GM21526 (cell line): ENCODE data around the gene ACACB.
A peak's percentile ranks its signal among the peaks of the same experiment; 100 is the strongest.

ENCODE experiments used
- ATAC-seq: cut with Tn5 transposase; IDR thresholded peaks from one replicate; pipeline ENCODE4 v1.9.1; 2021; ENCODE audit warnings: moderate library complexity; ENCODE audit not compliant: unreplicated experiment, low FRiP score

ACACB gene

GRCh38 chr12:109115758-109116610 is at the start of gene ACACB:
TSS of gene ACACB (plus strand) at chr12:109116587. CDS start at chr12:109139406, 22,819 bp downstream.
- no peak for ATAC-seq

GRCh38 chr12:109069307-109070271 is 46.8 kb upstream of the ACACB start:
- no peak for ATAC-seq

- no peak for ATAC-seq
Measured at GRCh38 chr12:109074866-109075265, 41.5 kb upstream of the ACACB start.

GRCh38 chr12:109082751-109083150 is 33.6 kb upstream of the ACACB start:
- ATAC-seq: no peak

- no peak for ATAC-seq
Measured at GRCh38 chr12:109084425-109084824, 32.0 kb upstream of the ACACB start.

GRCh38 chr12:109085590-109085989 is 30.8 kb upstream of the ACACB start:
- no peak for ATAC-seq

- no peak for ATAC-seq
Measured at GRCh38 chr12:109087250-109087649, 29.1 kb upstream of the ACACB start.

- ATAC-seq: no peak
Measured at GRCh38 chr12:109088818-109089217, 27.6 kb upstream of the ACACB start.

GRCh38 chr12:109089683-109090082 is 26.7 kb upstream of the ACACB start:
- ATAC-seq: no peak

- no peak for ATAC-seq
Measured at GRCh38 chr12:109092497-109093021, 23.8 kb upstream of the ACACB start.

- ATAC-seq: peak; percentile 68
Measured at GRCh38 chr12:109093022-109093918, 23.1 kb upstream of the ACACB start, which contains the start of gene ALKBH2. TSS of gene ALKBH2 (minus strand) at chr12:109093472. CDS start at chr12:109092786, 686 bp downstream.

- ATAC-seq: no peak
Measured at GRCh38 chr12:109097140-109097434, 19.3 kb upstream of the ACACB start.

GRCh38 chr12:109097435-109098182 is 18.8 kb upstream of the ACACB start, which contains the start of gene UNG:
TSS of gene UNG (plus strand) at chr12:109097597. CDS start at chr12:109097680, 83 bp downstream.
- ATAC-seq: peak; percentile 80

GRCh38 chr12:109098183-109098604 is 18.2 kb upstream of the ACACB start:
- ATAC-seq: peak; percentile 20

- ATAC-seq: no peak
Measured at GRCh38 chr12:109098651-109099050, 17.7 kb upstream of the ACACB start.

GRCh38 chr12:109099431-109100020 is 16.9 kb upstream of the ACACB start:
- ATAC-seq: no peak

- ATAC-seq: no peak
Measured at GRCh38 chr12:109100741-109101140, 15.6 kb upstream of the ACACB start.

- ATAC-seq: no peak
Measured at GRCh38 chr12:109102491-109102890, 13.9 kb upstream of the ACACB start.

- ATAC-seq: no peak
Measured at GRCh38 chr12:109105176-109105575, 11.2 kb upstream of the ACACB start.
